MCF 10A (cell line): ENCODE results near the gene RIC8B. TPM values are rescaled to one million over a fixed set of nuclear protein-coding genes. Genes with fewer than 3 reads are reported as not detected.

Experiments
- BruUV-seq: library from RNA; stranded (reverse); fragments of 400-500 nt; replicated peaks from 2 replicates; lab custom pipeline; 2021; lab: Mats Ljungman, UMichigan
- CTCF ChIA-PET: fragments of 300-600 bp; sonication (Branson Sonifier 250); formaldehyde crosslinking; extraction: SDS; loops from one replicate; lab custom pipeline; 2021; ENCODE audit warnings: antibody characterized with exemption, inconsistent platforms; lab: Yijun Ruan, JAX
- POLR2A ChIA-PET: fragments of 300-600, 350-650 bp; sonication (Branson Sonifier 250); formaldehyde crosslinking; extraction: SDS; loops from one replicate; lab custom pipeline; 2020; ENCODE audit warnings: antibody characterized with exemption, inconsistent platforms; lab: Yijun Ruan, JAX
- DNase-seq: peaks from one replicate; pipeline ENCODE4 v3.0.0-alpha.2; 2018; ENCODE audit not compliant: unreplicated experiment
- H3K27ac Mint-ChIP-seq: one replicate; pipeline ENCODE4 v1.8.0; 2022; ENCODE audit warnings: mild to moderate bottlenecking, low read depth, mixed read lengths; ENCODE audit not compliant: unreplicated experiment
- H3K27me3 Mint-ChIP-seq: one replicate; pipeline ENCODE4 v1.8.0; 2022; ENCODE audit warnings: mixed read lengths; ENCODE audit not compliant: insufficient read depth, unreplicated experiment
- H3K36me3 Mint-ChIP-seq: one replicate; pipeline ENCODE4 v1.8.0; 2022; ENCODE audit warnings: mild to moderate bottlenecking, moderate library complexity, mixed read lengths; ENCODE audit not compliant: insufficient read depth, unreplicated experiment
- H3K4me1 Mint-ChIP-seq: one replicate; pipeline ENCODE4 v1.8.0; 2022; ENCODE audit warnings: mixed read lengths; ENCODE audit not compliant: insufficient read depth, unreplicated experiment
- H3K4me3 Mint-ChIP-seq: one replicate; pipeline ENCODE4 v1.8.0; 2022; ENCODE audit warnings: mild to moderate bottlenecking, moderate library complexity, mixed read lengths; ENCODE audit not compliant: unreplicated experiment
- H3K9me3 Mint-ChIP-seq: one replicate; pipeline ENCODE4 v1.8.0; 2022; ENCODE audit warnings: mixed read lengths; ENCODE audit not compliant: unreplicated experiment
- CTCF ChIP-seq: fragments of 200-600 bp; IDR thresholded peaks from one replicate; pipeline ENCODE4 v1.8.0; 2022; ENCODE audit warnings: antibody characterized with exemption, mild to moderate bottlenecking; ENCODE audit not compliant: unreplicated experiment
- intact Hi-C: fragments of 100-400 bp; cut with micrococcal nuclease; formaldehyde crosslinking; loops from 2 replicates; pipeline ENCODE4 v1.14.1; 2022
- total RNA-seq: library from RNA; stranded (reverse); gene quantifications from 2 replicates; pipeline ENCODE4 v1.2.3, GENCODE V29; 2022

RIC8B gene
- total RNA-seq, 1 experiment from 2014 or later, result 10.0 TPM

GRCh38 chr12:106900554-106900953 is 126.1 kb downstream of the RIC8B start:
- Mint-ChIP-seq H3K4me1 (no peaks in the 10 kb centered on the region), H3K9me3 (no peaks in the 10 kb centered on the region), H3K27ac (no peak overlapping the region), H3K36me3 (peaks cover 6% of the 10 kb centered on the region), H3K27me3 (no peaks in the 10 kb centered on the region), H3K4me3 (no peak overlapping the region)
- no peak for DNase-seq
- ChIA-PET POLR2A (interaction anchor here (2.9 kb wide), 1 partner anchor 8 kb away, joined by 10 read pairs; no protein-coding TSS in a partner anchor), CTCF (interaction anchor here (1.1 to 1.2 kb wide), 2 partner anchors 18 to 19 kb away, joined by 3 to 4 read pairs; no protein-coding TSS in a partner anchor)
- no TSS peak for BruUV-seq
- intact Hi-C loops, result no loop called here
- TF ChIP-seq CTCF, result no peak

- Mint-ChIP-seq H3K9me3 (no peaks in the 10 kb centered on the region), H3K27me3 (no peaks in the 10 kb centered on the region), H3K27ac (no peak overlapping the region), H3K36me3 (peaks cover 6% of the 10 kb centered on the region), H3K4me1 (no peaks in the 10 kb centered on the region), H3K4me3 (no peak overlapping the region)
- POLR2A ChIA-PET, result interaction anchor here (2.9 kb wide), 1 partner anchor 9 kb away, joined by 10 read pairs; no protein-coding TSS in a partner anchor
- intact Hi-C loops, result no loop called here
- BruUV-seq, result no TSS peak
- TF ChIP-seq CTCF, result no peak
- DNase-seq, result no peak
- CTCF ChIA-PET, result interaction anchor here (0.6 kb wide), 1 partner anchor 187 kb away, joined by 3 read pairs; no protein-coding TSS in a partner anchor
Observed at GRCh38 chr12:106901276-106901675, 126.8 kb downstream of the RIC8B start.

- no peaks in the 10 kb centered on the region for H3K9me3 Mint-ChIP-seq
- BruUV-seq, result no TSS peak
- POLR2A ChIA-PET, result interaction anchor here (2.9 kb wide), 1 partner anchor 9 kb away, joined by 10 read pairs; no protein-coding TSS in a partner anchor
- H3K27ac Mint-ChIP-seq, result no peak overlapping the region
- H3K27me3 Mint-ChIP-seq, result no peaks in the 10 kb centered on the region
- no peaks in the 10 kb centered on the region for H3K4me1 Mint-ChIP-seq
- H3K4me3 Mint-ChIP-seq, result no peak overlapping the region
- no peak for TF ChIP-seq CTCF
- CTCF ChIA-PET, result interaction anchor here (0.5 to 2.0 kb wide), 4 partner anchors 16 to 516 kb away, joined by 3 to 11 read pairs (median 4); no protein-coding TSS in a partner anchor
- intact Hi-C loops, result no loop called here
- DNase-seq, result no peak
- H3K36me3 Mint-ChIP-seq, result peaks cover under 1% of the 10 kb centered on the region
Observed at GRCh38 chr12:106902053-106902452, 127.6 kb downstream of the RIC8B start.

GRCh38 chr12:106903241-106903945 is 128.9 kb downstream of the RIC8B start:
- no TSS peak for BruUV-seq
- intact Hi-C loops, result no loop called here
- Mint-ChIP-seq H3K9me3 (no peaks in the 10 kb centered on the region), H3K27me3 (no peaks in the 10 kb centered on the region), H3K4me1 (no peaks in the 10 kb centered on the region), H3K27ac (no peak overlapping the region), H3K36me3 (no peaks in the 10 kb centered on the region), H3K4me3 (peak overlapping the region; percentile 7)
- ChIA-PET POLR2A (interaction anchor here (0.6 to 2.9 kb wide), 5 partner anchors 11 to 1165 kb away, joined by 3 to 10 read pairs (median 3); partner anchors contain the start of gene TMEM263), CTCF (interaction anchor here (0.5 to 2.0 kb wide), 5 partner anchors 12 to 520 kb away, joined by 3 to 11 read pairs (median 4); no protein-coding TSS in a partner anchor)
- TF ChIP-seq CTCF, result no peak
- peak; percentile 70 for DNase-seq
